ENCODE data around the gene CCDC157.

- TF ChIP-seq CTCF (IDR thresholded peaks at IDR 0.05; ENCODE audit: low read depth, low read length, poor library complexity, severe bottlenecking) (no peak), EZH2phosphoT487 (IDR thresholded peaks at IDR 0.05; ENCODE audit: borderline replicate concordance, low read length) (no peak)
Observed at GRCh38 chr22:30414525-30415047, 57.8 kb downstream of the CCDC157 start.

Data from DOHH2 (cell line).